ENCODE data around the gene GRID2. TPM values are rescaled to one million over a fixed set of nuclear protein-coding genes. Genes with fewer than 3 reads are reported as not detected.

Gene GRID2
- total and polyA plus RNA-seq, 2 donors (not counting 1 experiment from before 2014, with no cell fraction given): under 0.01 to 0.02 TPM

DNA sequence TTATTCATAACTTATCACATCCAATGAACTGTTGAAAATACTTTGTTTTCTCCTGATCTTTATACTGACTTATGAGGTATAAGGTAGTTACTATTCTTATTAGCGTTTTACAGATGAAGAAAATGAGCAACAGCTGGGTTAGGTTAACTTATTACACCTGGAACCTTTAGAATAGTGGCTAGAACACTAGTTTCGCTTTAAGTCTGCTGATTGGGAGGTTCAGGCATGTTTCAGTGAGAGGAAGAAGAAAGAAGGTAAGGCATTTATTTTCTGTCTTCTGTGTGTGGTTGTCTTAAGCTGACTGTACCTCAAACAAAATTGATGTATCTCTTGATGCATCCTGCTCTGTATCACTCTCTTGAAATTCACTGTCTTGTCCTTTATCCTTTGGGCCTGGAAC, 302.5 kb downstream of the GRID2 start:
- no peaks in the 10 kb centered on the region for H4K20me1 ChIP-seq (ENCODE audit: control insufficient read depth, extremely low read depth, insufficient read depth, low read length)
- no peaks in the 10 kb centered on the region for H3K27me3 ChIP-seq (ENCODE audit: control insufficient read depth, insufficient read depth, low read length)
- no peak overlapping the region for H2AFZ ChIP-seq (ENCODE audit: low read length)
- H3K4me2 ChIP-seq (ENCODE audit: extremely low read depth, insufficient read depth, low read length): no peak overlapping the region
- H3K9me3 ChIP-seq (ENCODE audit: control insufficient read depth, insufficient read depth, low read depth, low read length): no peaks in the 10 kb centered on the region
- H3K9ac ChIP-seq (ENCODE audit: insufficient read depth, low read length): no peak overlapping the region
- H3K36me3 ChIP-seq (ENCODE audit: control insufficient read depth, insufficient read depth, low read length): no peaks in the 10 kb centered on the region
- DNase-seq (ENCODE audit: low read depth in 2 of 2): no peak
- TF ChIP-seq, protein P1, sequence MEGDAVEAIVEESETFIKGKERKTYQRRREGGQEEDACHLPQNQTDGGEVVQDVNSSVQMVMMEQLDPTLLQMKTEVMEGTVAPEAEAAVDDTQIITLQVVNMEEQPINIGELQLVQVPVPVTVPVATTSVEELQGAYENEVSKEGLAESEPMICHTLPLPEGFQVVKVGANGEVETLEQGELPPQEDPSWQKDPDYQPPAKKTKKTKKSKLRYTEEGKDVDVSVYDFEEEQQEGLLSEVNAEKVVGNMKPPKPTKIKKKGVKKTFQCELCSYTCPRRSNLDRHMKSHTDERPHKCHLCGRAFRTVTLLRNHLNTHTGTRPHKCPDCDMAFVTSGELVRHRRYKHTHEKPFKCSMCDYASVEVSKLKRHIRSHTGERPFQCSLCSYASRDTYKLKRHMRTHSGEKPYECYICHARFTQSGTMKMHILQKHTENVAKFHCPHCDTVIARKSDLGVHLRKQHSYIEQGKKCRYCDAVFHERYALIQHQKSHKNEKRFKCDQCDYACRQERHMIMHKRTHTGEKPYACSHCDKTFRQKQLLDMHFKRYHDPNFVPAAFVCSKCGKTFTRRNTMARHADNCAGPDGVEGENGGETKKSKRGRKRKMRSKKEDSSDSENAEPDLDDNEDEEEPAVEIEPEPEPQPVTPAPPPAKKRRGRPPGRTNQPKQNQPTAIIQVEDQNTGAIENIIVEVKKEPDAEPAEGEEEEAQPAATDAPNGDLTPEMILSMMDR (conservative IDR thresholded peaks at IDR 0.05 in 1 of 2, IDR thresholded peaks at IDR 0.05 in 1 of 2; ENCODE audit: low read depth in 1 of 2, low read length in 2 of 2): no peak
- TF ChIP-seq EZH2 (IDR thresholded peaks at IDR 0.05; ENCODE audit: low read length, missing control alignments): no peak
- H3K27ac ChIP-seq (ENCODE audit: insufficient read depth, low read length): no peak overlapping the region
- no peak overlapping the region for H3K4me3 ChIP-seq (replicated peaks in 1 of 4; ENCODE audit: control extremely low read depth in 1 of 4, insufficient read depth in 1 of 4, low read depth in 3 of 4, low read length in 4 of 4)
- H3K4me1 ChIP-seq (ENCODE audit: control insufficient read depth, extremely low read depth, insufficient read depth, low read length): no peaks in the 10 kb centered on the region
- no peaks in the 10 kb centered on the region for H3K79me2 ChIP-seq (ENCODE audit: control insufficient read depth, insufficient read depth, low read length)

DNA sequence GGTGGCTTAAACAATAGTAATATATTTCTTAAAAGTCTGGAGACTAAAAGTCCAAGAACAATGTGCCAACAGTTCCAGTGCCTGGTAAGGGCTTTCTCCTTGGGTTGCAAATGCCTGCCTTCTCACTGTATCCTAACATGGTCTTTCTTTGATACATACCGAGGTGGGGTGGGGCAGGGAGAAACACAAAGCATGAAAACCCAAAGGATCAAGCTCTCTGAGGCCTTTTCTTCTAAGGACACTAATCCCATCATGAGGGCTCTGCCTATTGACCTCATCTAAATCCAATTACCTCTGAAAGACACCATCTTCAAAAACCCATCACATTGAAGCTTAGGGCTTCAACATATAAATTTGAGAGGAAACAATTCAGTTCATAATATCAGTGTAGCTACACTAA, 311.3 kb downstream of the GRID2 start:
- no peak overlapping the region for H2AFZ ChIP-seq (ENCODE audit: low read length)
- no peak for DNase-seq (ENCODE audit: low read depth in 2 of 2)

DNA sequence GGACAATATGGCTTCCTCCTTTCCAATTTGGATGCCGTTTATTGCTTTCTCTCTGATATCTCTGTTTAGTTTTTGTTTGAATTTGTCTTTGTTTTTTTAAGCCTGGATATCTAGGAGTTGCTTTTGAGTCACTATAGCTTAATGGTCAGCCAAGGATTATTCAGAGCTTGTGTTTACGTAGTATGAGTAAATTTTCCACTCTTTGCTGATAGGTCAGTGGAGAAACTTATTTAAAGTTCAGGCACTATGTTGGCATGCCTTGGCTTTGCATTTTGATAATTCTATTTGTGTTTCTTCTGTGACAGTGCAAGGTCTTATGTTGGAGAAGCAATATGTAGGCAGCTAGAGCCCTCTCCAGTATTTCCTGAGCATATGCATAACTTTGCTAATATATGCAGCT, 315.2 kb downstream of the GRID2 start:
- no peak for TF ChIP-seq EZH2 (IDR thresholded peaks at IDR 0.05; ENCODE audit: low read length, missing control alignments)
- TF ChIP-seq, protein P1 (conservative IDR thresholded peaks at IDR 0.05 in 1 of 2, IDR thresholded peaks at IDR 0.05 in 1 of 2; ENCODE audit: low read depth in 1 of 2, low read length in 2 of 2): no peak
- no peak overlapping the region for H3K27ac ChIP-seq (ENCODE audit: insufficient read depth, low read length)
- no peaks in the 10 kb centered on the region for H4K20me1 ChIP-seq (ENCODE audit: control insufficient read depth, extremely low read depth, insufficient read depth, low read length)
- H3K4me1 ChIP-seq (ENCODE audit: control insufficient read depth, extremely low read depth, insufficient read depth, low read length): no peaks in the 10 kb centered on the region
- no peaks in the 10 kb centered on the region for H3K36me3 ChIP-seq (ENCODE audit: control insufficient read depth, insufficient read depth, low read length)
- H3K9ac ChIP-seq (ENCODE audit: insufficient read depth, low read length): no peak overlapping the region
- H3K4me3 ChIP-seq (replicated peaks in 1 of 4; ENCODE audit: control extremely low read depth in 1 of 4, insufficient read depth in 1 of 4, low read depth in 3 of 4, low read length in 4 of 4): no peak overlapping the region
- no peak overlapping the region for H2AFZ ChIP-seq (ENCODE audit: low read length)
- no peaks in the 10 kb centered on the region for H3K27me3 ChIP-seq (ENCODE audit: control insufficient read depth, insufficient read depth, low read length)
- peak; percentile 36 to 41 for DNase-seq (ENCODE audit: low read depth in 2 of 2)
- H3K4me2 ChIP-seq (ENCODE audit: extremely low read depth, insufficient read depth, low read length): no peak overlapping the region
- no peaks in the 10 kb centered on the region for H3K9me3 ChIP-seq (ENCODE audit: control insufficient read depth, insufficient read depth, low read depth, low read length)
- no peaks in the 10 kb centered on the region for H3K79me2 ChIP-seq (ENCODE audit: control insufficient read depth, insufficient read depth, low read length)

More for the DNA sequence above, 311.3 kb downstream of the GRID2 start:
- Histone ChIP-seq H3K27ac (ENCODE audit: insufficient read depth, low read length) (no peak overlapping the region), H3K4me2 (ENCODE audit: extremely low read depth, insufficient read depth, low read length) (no peak overlapping the region), H3K4me3 (replicated peaks in 1 of 4; ENCODE audit: control extremely low read depth in 1 of 4, insufficient read depth in 1 of 4, low read depth in 3 of 4, low read length in 4 of 4) (no peak overlapping the region), H4K20me1 (ENCODE audit: control insufficient read depth, extremely low read depth, insufficient read depth, low read length) (no peaks in the 10 kb centered on the region), H3K9ac (ENCODE audit: insufficient read depth, low read length) (no peak overlapping the region), H3K27me3 (ENCODE audit: control insufficient read depth, insufficient read depth, low read length) (no peaks in the 10 kb centered on the region), H3K36me3 (ENCODE audit: control insufficient read depth, insufficient read depth, low read length) (no peaks in the 10 kb centered on the region), H3K4me1 (ENCODE audit: control insufficient read depth, extremely low read depth, insufficient read depth, low read length) (no peaks in the 10 kb centered on the region), H3K9me3 (ENCODE audit: control insufficient read depth, insufficient read depth, low read depth, low read length) (no peaks in the 10 kb centered on the region), H3K79me2 (ENCODE audit: control insufficient read depth, insufficient read depth, low read length) (no peaks in the 10 kb centered on the region)
- TF ChIP-seq, protein P1 (conservative IDR thresholded peaks at IDR 0.05 in 1 of 2, IDR thresholded peaks at IDR 0.05 in 1 of 2; ENCODE audit: low read depth in 1 of 2, low read length in 2 of 2): no peak
- TF ChIP-seq EZH2 (IDR thresholded peaks at IDR 0.05; ENCODE audit: low read length, missing control alignments): no peak

Data from fibroblast of lung (primary cell).